ENCODE results near the gene ATP7A. TPM values are rescaled to one million over a fixed set of nuclear protein-coding genes. Genes with fewer than 3 reads are reported as not detected.

ATP7A gene
- total RNA-seq, 4 donors from 2014 or later: 6.5 to 8.8 (median 6.8) TPM

GRCh38 chrX:78092296-78092695 is 181.8 kb downstream of the ATP7A start:
- DNase-seq: no peak
- Histone ChIP-seq H3K27ac (no peak overlapping the region), H3K4me1 (no peaks in the 10 kb centered on the region), H3K9me3 (no peaks in the 10 kb centered on the region), H3K4me3 (no peak overlapping the region), H3K36me3 (no peaks in the 10 kb centered on the region), H3K27me3 (no peaks in the 10 kb centered on the region)
- no peak for TF ChIP-seq POLR2A (IDR thresholded peaks at IDR 0.05)
- no peak for TF ChIP-seq CTCF (IDR thresholded peaks at IDR 0.05)

- H3K27me3 ChIP-seq: no peaks in the 10 kb centered on the region
- no peaks in the 10 kb centered on the region for H3K4me1 ChIP-seq
- H3K36me3 ChIP-seq: no peaks in the 10 kb centered on the region
- no peak overlapping the region for H3K27ac ChIP-seq
- TF ChIP-seq POLR2A (IDR thresholded peaks at IDR 0.05): no peak
- TF ChIP-seq CTCF (IDR thresholded peaks at IDR 0.05): no peak
- no peak for DNase-seq
- H3K4me3 ChIP-seq: no peak overlapping the region
- no peaks in the 10 kb centered on the region for H3K9me3 ChIP-seq
Measured at GRCh38 chrX:78098108-78098507, 187.6 kb downstream of the ATP7A start.

Small RNA genes within 50 kb of the gene (small RNA-seq; reads per million reads assigned to genes)
- 0 reads per million in 2 donors for gene RN7SL460P

Other genes starting within 250 kb of the ATP7A start
- gene ATRX, start 124.5 kb upstream of the ATP7A start, total RNA-seq: 100 to 1,000 TPM in 2 of 4 donors, 10 to 100 TPM in 2; 79.3 to 309 (median 99.6) TPM
- gene MAGT1, start 15.3 kb upstream of the ATP7A start, total RNA-seq: 10 to 100 TPM; 29.5 to 62.7 (median 50.1) TPM
- gene COX7B, start 11.2 kb upstream of the ATP7A start, total RNA-seq: 100 to 1,000 TPM; 402 to 457 (median 432) TPM
- not detected for gene PGAM4, start 58.9 kb downstream of the ATP7A start, total RNA-seq
- 100 to 1,000 TPM; 120 to 260 (median 215) TPM for gene PGK1, start 193.6 kb downstream of the ATP7A start, total RNA-seq
- gene TAF9B, start 229.0 kb downstream of the ATP7A start, total RNA-seq: 10 to 100 TPM in 1 of 4 donors, 1 to 10 TPM in 3; 3.1 to 14.9 (median 6.3) TPM

Measured in Peyer's patch (tissue), 4 donors.